ENCODE results near the gene SPINDOC.

DNA sequence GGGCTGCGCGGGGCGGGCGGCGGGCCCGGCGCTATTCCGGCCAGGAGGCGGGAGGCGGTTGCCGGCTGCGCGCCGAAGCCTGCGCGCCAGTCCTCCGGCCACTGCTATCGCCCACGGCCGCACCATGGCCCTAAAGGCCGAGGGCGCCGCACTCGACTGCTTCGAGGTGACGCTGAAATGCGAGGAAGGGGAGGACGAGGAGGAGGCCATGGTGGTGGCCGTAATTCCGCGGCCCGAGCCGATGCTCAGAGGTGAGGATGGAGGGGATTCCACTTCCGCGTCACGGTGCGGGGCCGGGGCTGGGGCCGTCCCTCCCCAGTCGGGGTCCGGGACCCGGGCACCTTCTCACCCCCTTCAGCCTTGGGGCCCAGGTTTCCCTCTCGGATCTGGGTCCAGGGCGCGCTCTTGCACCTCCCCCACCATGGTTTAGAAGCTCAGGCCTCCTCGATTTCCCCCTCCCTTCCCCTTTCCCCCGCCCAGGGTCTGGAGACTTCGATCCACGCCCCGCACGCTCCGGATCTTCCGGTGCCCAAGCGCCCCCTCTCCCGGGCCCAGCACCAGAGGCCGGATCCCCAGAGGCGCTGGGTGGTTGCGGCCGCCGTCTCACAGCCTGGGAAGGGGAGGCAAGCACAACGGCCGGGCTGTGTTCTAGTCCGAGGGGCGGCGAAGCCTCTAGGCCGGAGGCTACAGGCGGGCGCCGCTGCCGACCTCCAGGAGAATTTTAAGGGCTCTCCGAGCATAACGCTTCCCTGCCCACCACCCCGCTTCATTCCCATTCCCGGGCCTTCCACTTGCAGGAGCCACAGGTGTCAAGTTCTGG lies 517 bp downstream of the SPINDOC start:
- TF ChIP-seq EZH2 (IDR thresholded peaks at IDR 0.05; ENCODE audit: insufficient read depth, poor library complexity, severe bottlenecking), result no peak
- no peak for TF ChIP-seq EZH2phosphoT487 (IDR thresholded peaks at IDR 0.05; ENCODE audit: insufficient read depth, low read depth)
